Loucy (cell line): ENCODE measurements around the gene HLF.

Experiments used
- EZH2phosphoT487 ChIP-seq: fragments of 200-600 bp; IDR thresholded peaks from 2 replicates; pipeline ENCODE4 v1.6.1; 2018; ENCODE audit warnings: antibody characterized with exemption, mild to moderate bottlenecking, moderate library complexity, borderline replicate concordance
- TF ChIP-seq, protein P1 (sequence below): fragments of 200-600 bp; sonication (generic); conservative IDR thresholded peaks from 2 replicates; pipeline ENCODE4 v1.5.1; 2014; ENCODE audit warnings: mild to moderate bottlenecking, antibody characterized with exemption, low read length

DNA sequence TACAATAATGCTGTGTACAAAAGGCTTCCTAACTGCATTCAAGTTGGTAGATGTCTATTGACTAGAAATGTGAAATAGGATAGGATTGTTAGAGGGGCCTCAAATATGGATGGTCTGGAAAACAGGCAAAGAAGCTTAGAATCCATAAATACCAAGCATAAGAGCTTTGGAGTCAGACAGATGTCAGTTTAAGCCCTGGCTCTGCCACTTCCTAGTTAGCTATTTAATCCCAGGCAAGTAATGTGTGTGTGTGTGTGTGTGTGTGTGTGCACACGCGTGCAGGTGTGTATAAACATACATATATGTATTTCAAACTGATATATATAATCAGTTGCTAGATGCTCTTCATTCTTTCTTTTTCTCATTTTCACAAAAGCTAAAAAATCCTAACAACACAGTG lies 90.2 kb downstream of the HLF start:
- TF ChIP-seq, protein P1, sequence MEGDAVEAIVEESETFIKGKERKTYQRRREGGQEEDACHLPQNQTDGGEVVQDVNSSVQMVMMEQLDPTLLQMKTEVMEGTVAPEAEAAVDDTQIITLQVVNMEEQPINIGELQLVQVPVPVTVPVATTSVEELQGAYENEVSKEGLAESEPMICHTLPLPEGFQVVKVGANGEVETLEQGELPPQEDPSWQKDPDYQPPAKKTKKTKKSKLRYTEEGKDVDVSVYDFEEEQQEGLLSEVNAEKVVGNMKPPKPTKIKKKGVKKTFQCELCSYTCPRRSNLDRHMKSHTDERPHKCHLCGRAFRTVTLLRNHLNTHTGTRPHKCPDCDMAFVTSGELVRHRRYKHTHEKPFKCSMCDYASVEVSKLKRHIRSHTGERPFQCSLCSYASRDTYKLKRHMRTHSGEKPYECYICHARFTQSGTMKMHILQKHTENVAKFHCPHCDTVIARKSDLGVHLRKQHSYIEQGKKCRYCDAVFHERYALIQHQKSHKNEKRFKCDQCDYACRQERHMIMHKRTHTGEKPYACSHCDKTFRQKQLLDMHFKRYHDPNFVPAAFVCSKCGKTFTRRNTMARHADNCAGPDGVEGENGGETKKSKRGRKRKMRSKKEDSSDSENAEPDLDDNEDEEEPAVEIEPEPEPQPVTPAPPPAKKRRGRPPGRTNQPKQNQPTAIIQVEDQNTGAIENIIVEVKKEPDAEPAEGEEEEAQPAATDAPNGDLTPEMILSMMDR = no peak
- no peak for TF ChIP-seq EZH2phosphoT487
